OCI-LY1 (cell line): ENCODE data around the gene PLEKHA7.

Experiments
- H2AFZ ChIP-seq: fragments of 200-600 bp; sonication (generic), shearing (Covaris generic); 2 replicates; pipeline ENCODE4 v1.6.0; 2014; ENCODE audit warnings: antibody characterized with exemption, mild to moderate bottlenecking, low read length
- H3F3A ChIP-seq: fragments of 200-600 bp; sonication (generic), shearing (Covaris generic); 2 replicates; pipeline ENCODE4 v1.6.0; 2014; ENCODE audit warnings: mild to moderate bottlenecking, antibody characterized with exemption, low read length, moderate library complexity; ENCODE audit not compliant: insufficient read depth
- H3K27ac ChIP-seq: fragments of 200-600 bp; sonication (generic); 2 replicates; pipeline ENCODE4 v1.5.1; 2014; ENCODE audit warnings: low read length, mixed run types, mild to moderate bottlenecking, low read depth; ENCODE audit not compliant: poor library complexity, severe bottlenecking
- H3K27me3 ChIP-seq: fragments of 200-600 bp; sonication (generic); 2 replicates; pipeline ENCODE4 v1.6.0; 2014; ENCODE audit warnings: antibody characterized with exemption, mild to moderate bottlenecking, low read length, moderate library complexity; ENCODE audit not compliant: insufficient read depth
- H3K36me3 ChIP-seq: fragments of 200-600 bp; sonication (generic); 2 replicates; pipeline ENCODE4 v1.6.1; 2014; ENCODE audit warnings: mild to moderate bottlenecking, antibody characterized with exemption, low read length, moderate library complexity, mixed read lengths; ENCODE audit not compliant: insufficient read depth
- H3K4me1 ChIP-seq: fragments of 200-600 bp; sonication (generic); 2 replicates; pipeline ENCODE4 v1.5.1; 2014; ENCODE audit warnings: mild to moderate bottlenecking, low read length, moderate library complexity; ENCODE audit not compliant: insufficient read depth, severe bottlenecking
- H3K4me2 ChIP-seq: fragments of 200-600 bp; sonication (generic), shearing (Covaris generic); 2 replicates; pipeline ENCODE4 v1.6.1; 2014; ENCODE audit warnings: low read length
- H3K4me3 ChIP-seq: fragments of 200-600 bp; sonication (generic); 2 replicates; pipeline ENCODE4 v1.5.1; 2014; ENCODE audit warnings: low read length, low read depth, mild to moderate bottlenecking, mixed read lengths; ENCODE audit not compliant: poor library complexity, severe bottlenecking
- H3K79me2 ChIP-seq: fragments of 200-600 bp; shearing (Covaris generic); 2 replicates; pipeline ENCODE4 v1.6.1; 2016; ENCODE audit warnings: mixed run types, low read length, mixed read lengths; ENCODE audit not compliant: insufficient read depth
- H3K9ac ChIP-seq: fragments of 200-600 bp; sonication (generic), shearing (Covaris generic); 2 replicates; pipeline ENCODE4 v1.6.1; 2014; ENCODE audit warnings: mild to moderate bottlenecking, low read length, mixed read lengths
- H3K9me2 ChIP-seq: fragments of 200-600 bp; sonication (generic), shearing (Covaris generic); 2 replicates; pipeline ENCODE4 v1.6.1; 2014; ENCODE audit warnings: low read depth, mild to moderate bottlenecking, low read length, mixed read lengths
- H3K9me3 ChIP-seq: fragments of 200-600 bp; shearing (Covaris generic); 2 replicates; pipeline ENCODE4 v1.6.1; 2014; ENCODE audit warnings: low read length, mixed read lengths
- H4K20me1 ChIP-seq: fragments of 200-600 bp; sonication (generic), shearing (Covaris generic); 2 replicates; pipeline ENCODE4 v1.6.0; 2016; ENCODE audit warnings: mild to moderate bottlenecking, low read length; ENCODE audit not compliant: insufficient read depth
- EZH2 ChIP-seq: fragments of 200-600 bp; sonication (generic), shearing (Covaris generic); IDR thresholded peaks from 2 replicates; pipeline ENCODE4 v1.8.0; 2017; ENCODE audit warnings: borderline replicate concordance, mixed run types, mild to moderate bottlenecking, antibody characterized with exemption, low read length, moderate library complexity, mixed read lengths
- TF ChIP-seq, protein P1 (sequence below): fragments of 200-600 bp; sonication (generic), shearing (Covaris generic); IDR thresholded peaks from 2 replicates; pipeline ENCODE4 v1.5.1; 2017; ENCODE audit warnings: mild to moderate bottlenecking, antibody characterized with exemption, low read length, moderate library complexity, mixed read lengths

Gene PLEKHA7

DNA sequence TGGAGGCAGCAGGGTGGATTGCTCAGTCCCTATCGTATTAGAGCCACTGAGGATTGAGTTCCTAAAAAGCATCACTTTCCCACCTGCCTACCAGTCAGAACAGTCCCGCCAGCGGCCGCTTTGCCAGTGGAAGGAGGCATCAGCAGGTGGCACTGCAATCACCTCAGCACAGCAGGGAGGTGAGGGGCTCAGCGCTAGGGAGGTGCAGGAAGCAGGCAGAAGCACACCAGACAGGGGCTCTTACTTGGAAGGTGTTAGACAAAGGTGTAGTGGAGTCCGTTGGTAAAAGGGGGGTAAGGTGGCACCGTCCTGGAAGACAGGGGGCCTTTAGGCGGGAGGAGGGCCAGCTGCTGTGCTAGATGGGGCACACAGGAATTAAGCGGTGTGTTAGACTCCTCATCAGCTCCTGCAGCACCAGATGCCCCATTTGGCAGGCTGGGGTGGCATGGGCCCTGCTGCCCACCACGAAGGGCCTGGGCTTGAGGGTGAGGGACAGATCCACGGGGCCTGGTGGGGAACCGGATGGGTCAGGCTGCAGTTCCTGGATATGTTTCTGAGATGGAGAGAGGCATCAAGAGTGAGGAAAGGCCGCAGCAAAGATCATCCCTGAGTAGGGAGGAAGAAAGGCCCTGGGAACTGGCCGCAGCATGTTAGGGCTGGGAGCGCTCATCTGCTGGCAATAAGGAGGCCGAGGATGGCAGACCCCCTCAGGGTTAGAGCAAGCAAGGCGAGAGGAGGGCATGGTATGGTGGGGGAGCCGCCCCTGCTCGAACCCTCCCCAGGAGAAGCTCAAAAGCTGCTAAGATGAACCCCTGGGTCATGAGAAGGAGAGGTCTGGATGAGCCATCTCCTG is 233.3 kb downstream of the PLEKHA7 start:
- H3K9me2 ChIP-seq, result no peaks in the 10 kb centered on the region
- no peak overlapping the region for H2AFZ ChIP-seq
- no peak overlapping the region for H3K4me2 ChIP-seq
- no peaks in the 10 kb centered on the region for H3K4me1 ChIP-seq
- H3K36me3 ChIP-seq, result no peaks in the 10 kb centered on the region
- H3K79me2 ChIP-seq, result no peaks in the 10 kb centered on the region
- H4K20me1 ChIP-seq, result no peaks in the 10 kb centered on the region
- no peaks in the 10 kb centered on the region for H3F3A ChIP-seq
- H3K27ac ChIP-seq, result no peak overlapping the region
- H3K9ac ChIP-seq, result no peak overlapping the region
- no peaks in the 10 kb centered on the region for H3K9me3 ChIP-seq
- TF ChIP-seq, protein P1, sequence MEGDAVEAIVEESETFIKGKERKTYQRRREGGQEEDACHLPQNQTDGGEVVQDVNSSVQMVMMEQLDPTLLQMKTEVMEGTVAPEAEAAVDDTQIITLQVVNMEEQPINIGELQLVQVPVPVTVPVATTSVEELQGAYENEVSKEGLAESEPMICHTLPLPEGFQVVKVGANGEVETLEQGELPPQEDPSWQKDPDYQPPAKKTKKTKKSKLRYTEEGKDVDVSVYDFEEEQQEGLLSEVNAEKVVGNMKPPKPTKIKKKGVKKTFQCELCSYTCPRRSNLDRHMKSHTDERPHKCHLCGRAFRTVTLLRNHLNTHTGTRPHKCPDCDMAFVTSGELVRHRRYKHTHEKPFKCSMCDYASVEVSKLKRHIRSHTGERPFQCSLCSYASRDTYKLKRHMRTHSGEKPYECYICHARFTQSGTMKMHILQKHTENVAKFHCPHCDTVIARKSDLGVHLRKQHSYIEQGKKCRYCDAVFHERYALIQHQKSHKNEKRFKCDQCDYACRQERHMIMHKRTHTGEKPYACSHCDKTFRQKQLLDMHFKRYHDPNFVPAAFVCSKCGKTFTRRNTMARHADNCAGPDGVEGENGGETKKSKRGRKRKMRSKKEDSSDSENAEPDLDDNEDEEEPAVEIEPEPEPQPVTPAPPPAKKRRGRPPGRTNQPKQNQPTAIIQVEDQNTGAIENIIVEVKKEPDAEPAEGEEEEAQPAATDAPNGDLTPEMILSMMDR, result no peak; the same call in 1 of the 2 replicates
- TF ChIP-seq EZH2, result no peak
- no peak overlapping the region for H3K4me3 ChIP-seq
- H3K27me3 ChIP-seq, result no peaks in the 10 kb centered on the region

DNA sequence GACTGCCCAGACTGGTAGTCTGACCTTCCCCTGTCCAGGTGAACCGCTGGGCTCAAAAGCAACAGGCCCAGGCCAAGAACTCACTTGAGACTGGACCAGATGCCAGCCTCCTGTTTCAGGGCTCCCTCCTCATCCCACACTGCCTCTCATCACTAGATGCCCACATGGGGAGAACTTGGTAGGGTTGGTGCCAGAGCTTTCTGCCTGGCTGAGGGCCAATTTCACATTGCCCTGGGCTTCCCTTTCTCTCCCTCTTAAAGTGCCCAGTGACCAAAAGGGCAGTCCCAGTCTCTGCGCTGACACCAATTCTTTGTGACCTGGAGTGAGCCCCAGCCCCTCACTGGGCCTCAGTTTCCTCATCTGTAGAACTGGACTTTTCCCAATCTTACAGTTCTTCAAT is 234.1 kb downstream of the PLEKHA7 start:
- Histone ChIP-seq H3K4me3 (no peak overlapping the region), H3K36me3 (no peaks in the 10 kb centered on the region), H3K9me2 (no peaks in the 10 kb centered on the region), H3K27ac (no peak overlapping the region), H3K9ac (no peak overlapping the region), H3K4me2 (no peak overlapping the region), H4K20me1 (no peaks in the 10 kb centered on the region), H2AFZ (no peak overlapping the region), H3K27me3 (no peaks in the 10 kb centered on the region), H3K79me2 (no peaks in the 10 kb centered on the region), H3K4me1 (no peaks in the 10 kb centered on the region), H3F3A (no peaks in the 10 kb centered on the region), H3K9me3 (no peaks in the 10 kb centered on the region)
- TF ChIP-seq EZH2, result no peak
- TF ChIP-seq, protein P1, result no peak

DNA sequence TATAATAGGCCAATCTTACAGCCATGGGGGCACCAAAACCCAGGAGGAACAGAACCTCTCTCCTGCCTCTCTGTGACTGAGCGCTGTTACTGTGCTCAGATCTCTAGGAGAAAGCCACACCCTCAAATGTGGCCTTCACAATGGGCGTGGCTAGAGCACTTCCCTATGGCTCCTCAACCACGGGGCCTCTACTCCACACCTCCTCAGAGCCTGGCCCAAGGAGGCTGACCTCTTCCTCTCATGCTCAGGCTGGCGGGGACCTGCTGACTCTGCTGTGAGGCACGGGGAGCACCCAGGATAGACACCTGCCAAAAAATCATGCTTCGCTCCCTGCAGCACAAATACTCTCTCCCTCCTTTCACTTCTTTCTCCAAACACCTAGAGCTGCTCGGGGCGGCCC is 234.8 kb downstream of the PLEKHA7 start:
- no peaks in the 10 kb centered on the region for H3K36me3 ChIP-seq
- H3K4me1 ChIP-seq, result no peaks in the 10 kb centered on the region
- TF ChIP-seq, protein P1, result no peak
- TF ChIP-seq EZH2, result no peak
- H4K20me1 ChIP-seq, result no peaks in the 10 kb centered on the region
- no peak overlapping the region for H3K9ac ChIP-seq
- H3K27me3 ChIP-seq, result no peaks in the 10 kb centered on the region
- H3F3A ChIP-seq, result no peaks in the 10 kb centered on the region
- no peaks in the 10 kb centered on the region for H3K79me2 ChIP-seq
- no peak overlapping the region for H2AFZ ChIP-seq
- H3K4me3 ChIP-seq, result no peak overlapping the region
- H3K9me2 ChIP-seq, result no peaks in the 10 kb centered on the region
- H3K9me3 ChIP-seq, result no peaks in the 10 kb centered on the region
- no peak overlapping the region for H3K27ac ChIP-seq
- H3K4me2 ChIP-seq, result no peak overlapping the region
